Neural crest cell (in vitro differentiated cells): ENCODE measurements around the gene WNT10A. TPM values are rescaled to one million over a fixed set of nuclear protein-coding genes. Genes with fewer than 3 reads are reported as not detected.

Source experiments
- DNase-seq: peaks from one replicate; pipeline ENCODE4 v3.0.0; 2021; ENCODE audit warnings: low read depth, mixed read lengths, low spot score
- H3K27ac Mint-ChIP-seq: one replicate; pipeline ENCODE4 v1.8.0; 2021; ENCODE audit warnings: mild to moderate bottlenecking, mixed read lengths; ENCODE audit not compliant: unreplicated experiment
- H3K27me3 Mint-ChIP-seq: 2 replicates; pipeline ENCODE4 v1.8.0; 2021; ENCODE audit warnings: low read depth, mild to moderate bottlenecking, mixed read lengths
- H3K36me3 Mint-ChIP-seq: 2 replicates; pipeline ENCODE4 v1.8.0; 2021; ENCODE audit warnings: low read depth, mild to moderate bottlenecking, mixed read lengths
- H3K4me1 Mint-ChIP-seq: 2 replicates; pipeline ENCODE4 v1.8.0; 2021; ENCODE audit warnings: mixed read lengths
- H3K4me3 Mint-ChIP-seq: one replicate; pipeline ENCODE4 v1.8.0; 2021; ENCODE audit warnings: mild to moderate bottlenecking, mixed read lengths
- H3K9me3 Mint-ChIP-seq: 2 replicates; pipeline ENCODE4 v1.8.0; 2021; ENCODE audit warnings: mixed read lengths
- CTCF ChIP-seq: fragments of 200-600 bp; sonication (generic); conservative IDR thresholded peaks from 2 replicates; pipeline ENCODE4 v1.5.0; 2021; ENCODE audit warnings: antibody characterized with exemption, mild to moderate bottlenecking
- total RNA-seq: library from RNA; stranded (reverse); gene quantifications from 2 replicates; pipeline ENCODE4 v1.2.1, GENCODE V29; 2021

The WNT10A gene
- total RNA-seq, 1 donor from 2014 or later = not detected

DNA sequence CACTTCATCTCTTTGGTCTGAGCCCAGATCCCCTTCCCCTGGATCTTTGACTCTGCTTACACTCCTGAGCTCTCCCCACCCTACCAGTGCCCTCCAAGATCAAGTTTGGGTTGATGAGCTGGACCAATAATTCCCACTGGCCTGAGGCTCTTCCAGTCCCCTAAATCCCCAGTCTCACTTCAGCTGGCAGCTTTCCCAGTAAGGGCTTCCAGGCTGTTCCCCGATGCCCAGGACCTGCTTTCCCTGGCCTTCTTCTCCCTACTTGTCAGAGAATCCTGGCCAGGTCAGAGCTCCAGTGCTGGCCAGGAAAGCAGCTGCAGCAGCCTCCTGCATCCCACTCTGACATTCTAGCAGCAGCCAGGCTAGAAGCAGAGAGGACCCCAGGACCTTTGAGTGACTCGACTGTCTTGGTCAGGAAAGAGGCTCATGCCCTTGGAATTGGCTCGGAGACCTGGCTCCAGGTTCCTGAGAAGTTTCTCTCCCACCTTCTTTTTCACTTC is 17.6 kb upstream of the WNT10A start:
- H3K4me1 Mint-ChIP-seq = peaks cover 10% of the 10 kb centered on the region
- TF ChIP-seq CTCF = no peak
- H3K27ac Mint-ChIP-seq = no peak overlapping the region
- H3K27me3 Mint-ChIP-seq = peaks cover 83% of the 10 kb centered on the region
- no peaks in the 10 kb centered on the region for H3K36me3 Mint-ChIP-seq
- no peak overlapping the region for H3K4me3 Mint-ChIP-seq
- DNase-seq = no peak
- no peaks in the 10 kb centered on the region for H3K9me3 Mint-ChIP-seq

DNA sequence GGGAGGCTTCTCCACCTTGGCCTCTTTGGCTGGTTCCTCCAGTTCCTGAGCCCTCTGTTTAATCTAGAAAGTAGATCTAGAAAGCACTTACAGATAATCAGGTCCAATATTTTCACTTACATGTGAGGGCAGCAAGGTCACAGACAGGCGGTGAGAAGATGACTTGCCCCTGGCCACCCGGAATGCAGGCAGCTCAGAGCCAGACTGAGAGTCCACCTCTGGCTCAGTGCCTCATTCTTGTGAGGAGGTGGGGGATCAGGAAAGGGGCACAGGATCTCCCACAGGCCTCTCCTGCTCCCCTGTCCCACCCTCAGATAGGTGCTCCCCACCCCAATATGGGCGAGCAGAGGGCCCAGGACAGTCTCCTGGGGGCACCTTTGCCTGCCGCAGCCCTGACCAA is 15.3 kb upstream of the WNT10A start:
- Mint-ChIP-seq H3K36me3 (no peaks in the 10 kb centered on the region), H3K4me1 (peaks cover 6% of the 10 kb centered on the region), H3K9me3 (no peaks in the 10 kb centered on the region), H3K27ac (no peak overlapping the region), H3K4me3 (no peak overlapping the region), H3K27me3 (peaks cover 88% of the 10 kb centered on the region)
- no peak for DNase-seq
- no peak for TF ChIP-seq CTCF

GRCh38 chr2:218865999-218866398 is 14.7 kb upstream of the WNT10A start:
- Mint-ChIP-seq H3K9me3 (no peaks in the 10 kb centered on the region), H3K27ac (no peak overlapping the region), H3K4me3 (no peak overlapping the region), H3K4me1 (peaks cover 3% of the 10 kb centered on the region), H3K27me3 (peaks cover 88% of the 10 kb centered on the region), H3K36me3 (no peaks in the 10 kb centered on the region)
- no peak for TF ChIP-seq CTCF
- DNase-seq = no peak

DNA sequence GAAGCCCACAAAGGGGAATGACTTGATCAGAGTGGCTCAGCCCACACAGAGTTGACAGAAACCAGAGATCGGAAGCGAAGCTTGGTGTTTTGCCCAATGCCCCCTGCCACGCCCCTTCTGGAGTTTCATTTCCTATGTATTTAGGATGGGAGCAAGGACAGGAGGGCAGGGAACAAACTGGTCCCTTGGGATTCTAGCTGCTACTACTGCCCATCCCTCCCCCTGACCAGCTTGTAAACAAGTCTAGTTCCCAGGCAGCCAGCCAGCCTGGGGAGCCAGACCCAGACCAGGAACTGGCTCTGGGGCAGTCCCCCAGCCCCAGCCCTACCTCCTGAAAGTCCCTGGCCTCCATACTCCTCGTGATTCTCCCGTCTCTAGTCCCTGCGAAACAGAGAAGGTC is 12.8 kb upstream of the WNT10A start:
- no peak for DNase-seq
- Mint-ChIP-seq H3K4me3 (no peak overlapping the region), H3K9me3 (no peaks in the 10 kb centered on the region), H3K27me3 (peaks cover 87% of the 10 kb centered on the region), H3K27ac (no peak overlapping the region), H3K36me3 (no peaks in the 10 kb centered on the region), H3K4me1 (no peaks in the 10 kb centered on the region)
- TF ChIP-seq CTCF = no peak

DNA sequence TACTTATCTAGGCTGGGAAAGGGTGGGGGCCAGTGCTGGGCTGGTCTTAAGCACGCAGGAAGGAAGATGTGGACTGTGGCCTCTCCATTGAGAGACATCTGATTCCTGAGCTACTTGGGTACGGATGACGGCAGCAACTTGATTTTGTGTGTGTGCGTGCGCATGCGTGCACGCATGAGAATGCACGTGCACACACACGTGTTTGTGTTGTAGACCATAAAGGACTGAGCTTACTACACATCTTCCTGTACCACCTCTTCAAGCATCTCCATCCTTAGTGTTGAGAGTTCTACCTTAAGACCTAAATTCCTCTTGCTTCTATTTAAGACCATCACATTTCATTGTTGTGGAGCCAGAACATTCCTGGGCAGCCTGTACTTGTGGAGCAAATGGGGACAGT is 11.6 kb upstream of the WNT10A start:
- Mint-ChIP-seq H3K4me3 (no peak overlapping the region), H3K27ac (no peak overlapping the region), H3K4me1 (no peaks in the 10 kb centered on the region), H3K36me3 (no peaks in the 10 kb centered on the region), H3K9me3 (no peaks in the 10 kb centered on the region), H3K27me3 (peaks cover 87% of the 10 kb centered on the region)
- no peak for TF ChIP-seq CTCF
- DNase-seq = no peak

DNA sequence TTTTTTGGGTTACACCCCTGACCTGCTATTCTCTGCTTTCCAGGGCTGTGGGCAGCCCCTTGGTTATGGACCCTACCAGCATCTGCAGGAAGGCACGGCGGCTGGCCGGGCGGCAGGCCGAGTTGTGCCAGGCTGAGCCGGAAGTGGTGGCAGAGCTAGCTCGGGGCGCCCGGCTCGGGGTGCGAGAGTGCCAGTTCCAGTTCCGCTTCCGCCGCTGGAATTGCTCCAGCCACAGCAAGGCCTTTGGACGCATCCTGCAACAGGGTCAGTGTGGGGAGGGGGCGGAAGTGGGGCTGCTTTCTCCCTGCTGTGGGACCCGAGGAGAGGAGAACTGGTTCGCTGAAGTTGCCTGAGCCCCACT is 9.7 kb upstream of the WNT10A start:
- Mint-ChIP-seq H3K4me3 (no peak overlapping the region), H3K27me3 (peaks cover 98% of the 10 kb centered on the region), H3K4me1 (no peaks in the 10 kb centered on the region), H3K36me3 (no peaks in the 10 kb centered on the region), H3K9me3 (no peaks in the 10 kb centered on the region), H3K27ac (no peak overlapping the region)
- no peak for TF ChIP-seq CTCF
- no peak for DNase-seq
